ENCODE measurements around the gene UBAC2. TPM values are rescaled to one million over a fixed set of nuclear protein-coding genes. Genes with fewer than 3 reads are reported as not detected.

UBAC2 gene
- total RNA-seq, 1 donor from 2014 or later = 70.8 TPM

- H3K4me1 Mint-ChIP-seq (ENCODE audit: low read depth) = peaks cover 2% of the 10 kb centered on the region
- no peaks in the 10 kb centered on the region for H3K36me3 Mint-ChIP-seq (ENCODE audit: low read depth)
- H3K4me3 Mint-ChIP-seq (ENCODE audit: unreplicated experiment) = no peak overlapping the region
- no peak for TF ChIP-seq CTCF (IDR thresholded peaks at IDR 0.05)
- no peaks in the 10 kb centered on the region for H3K27me3 Mint-ChIP-seq (ENCODE audit: low read depth)
- no peak for DNase-seq (ENCODE audit: low spot score)
- H3K27ac Mint-ChIP-seq (ENCODE audit: unreplicated experiment) = no peak overlapping the region
- no peaks in the 10 kb centered on the region for H3K9me3 Mint-ChIP-seq (ENCODE audit: low read depth)
These were observed 15.0 kb upstream of the UBAC2 start for GRCh38 chr13:99185606-99186005.

DNA sequence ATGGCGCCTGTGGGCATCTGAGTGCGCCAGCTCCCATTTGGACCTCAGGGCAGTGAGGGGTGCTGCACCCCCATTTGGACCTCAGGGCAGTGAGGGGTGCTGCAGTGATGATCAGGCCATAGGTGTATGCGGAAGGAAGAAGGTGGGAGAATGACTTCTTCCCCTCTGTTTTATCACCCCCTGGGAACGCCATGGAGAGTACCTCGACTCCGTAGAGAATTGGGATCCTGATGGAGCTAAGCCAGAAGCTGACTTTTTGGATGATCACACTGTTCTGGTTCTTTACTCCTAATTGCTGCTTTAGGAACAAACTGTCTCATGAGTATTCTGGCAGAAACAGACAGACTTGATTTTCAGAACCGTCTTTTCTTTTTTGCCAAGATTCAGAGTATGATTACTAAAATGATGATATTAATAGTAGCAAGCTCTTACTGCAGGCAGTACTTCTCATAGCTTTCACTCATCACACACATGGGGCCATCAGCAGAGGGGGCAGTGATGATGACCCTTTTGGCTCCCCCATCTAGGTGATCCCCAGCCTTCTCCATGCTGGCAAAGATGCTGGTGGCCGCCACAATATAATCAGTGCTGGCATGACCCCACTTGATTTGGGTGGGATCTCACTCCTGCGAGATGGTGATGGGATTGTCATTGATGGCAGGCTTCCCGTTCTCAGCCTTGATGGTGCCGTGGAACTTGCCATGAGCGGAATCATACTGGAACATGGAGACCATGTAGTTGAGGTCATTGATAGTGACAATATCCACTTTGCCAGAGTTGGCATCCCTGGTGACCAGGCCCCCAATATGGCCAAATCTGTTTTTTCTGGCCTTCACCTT is 10.3 kb upstream of the UBAC2 start:
- TF ChIP-seq CTCF (IDR thresholded peaks at IDR 0.05) = no peak
- H3K27ac Mint-ChIP-seq (ENCODE audit: unreplicated experiment) = no peak overlapping the region

DNA sequence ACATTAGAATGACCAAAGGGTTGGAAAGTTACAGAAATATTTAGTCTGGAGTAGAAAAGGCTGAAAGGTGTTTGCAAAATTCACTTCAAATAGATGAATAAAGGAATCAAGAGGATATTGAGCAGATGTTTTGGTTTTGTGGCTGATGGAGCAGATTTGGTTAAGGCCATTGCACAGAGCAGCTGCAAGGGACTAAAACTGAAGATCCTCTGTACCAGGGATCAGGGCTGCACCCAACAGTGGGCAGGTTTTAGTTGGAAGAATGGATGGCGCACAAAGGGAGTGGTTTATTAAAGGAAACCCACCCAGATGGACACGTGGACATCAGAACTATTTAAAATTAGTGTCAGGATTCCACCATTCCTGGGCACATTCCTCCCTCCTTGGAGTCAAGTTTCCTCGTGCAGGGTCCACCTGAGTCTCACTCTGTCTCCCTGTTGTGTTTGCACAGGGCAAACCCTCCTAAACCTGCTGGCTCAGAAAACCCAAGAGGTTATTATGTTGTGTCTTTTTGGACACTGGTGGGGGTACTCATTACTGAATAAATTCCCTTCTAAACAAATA is 9.2 kb upstream of the UBAC2 start:
- no peak overlapping the region for H3K4me3 Mint-ChIP-seq (ENCODE audit: unreplicated experiment)
- no peaks in the 10 kb centered on the region for H3K27me3 Mint-ChIP-seq (ENCODE audit: low read depth)
- DNase-seq (ENCODE audit: low spot score) = no peak
- H3K4me1 Mint-ChIP-seq (ENCODE audit: low read depth) = peaks cover 7% of the 10 kb centered on the region
- no peaks in the 10 kb centered on the region for H3K9me3 Mint-ChIP-seq (ENCODE audit: low read depth)
- no peaks in the 10 kb centered on the region for H3K36me3 Mint-ChIP-seq (ENCODE audit: low read depth)
- no peak overlapping the region for H3K27ac Mint-ChIP-seq (ENCODE audit: unreplicated experiment)
- no peak for TF ChIP-seq CTCF (IDR thresholded peaks at IDR 0.05)

More for the DNA sequence above, 10.3 kb upstream of the UBAC2 start:
- no peaks in the 10 kb centered on the region for H3K9me3 Mint-ChIP-seq (ENCODE audit: low read depth)
- no peaks in the 10 kb centered on the region for H3K36me3 Mint-ChIP-seq (ENCODE audit: low read depth)
- no peak overlapping the region for H3K4me3 Mint-ChIP-seq (ENCODE audit: unreplicated experiment)
- H3K27me3 Mint-ChIP-seq (ENCODE audit: low read depth) = no peaks in the 10 kb centered on the region
- DNase-seq (ENCODE audit: low spot score) = no peak
- H3K4me1 Mint-ChIP-seq (ENCODE audit: low read depth) = peaks cover 7% of the 10 kb centered on the region

GRCh38 chr13:99191900-99192399 is 8.7 kb upstream of the UBAC2 start:
- no peak overlapping the region for H3K4me3 Mint-ChIP-seq (ENCODE audit: unreplicated experiment)
- TF ChIP-seq CTCF (IDR thresholded peaks at IDR 0.05) = no peak
- H3K27me3 Mint-ChIP-seq (ENCODE audit: low read depth) = no peaks in the 10 kb centered on the region
- H3K4me1 Mint-ChIP-seq (ENCODE audit: low read depth) = peaks cover 7% of the 10 kb centered on the region
- H3K36me3 Mint-ChIP-seq (ENCODE audit: low read depth) = no peaks in the 10 kb centered on the region
- H3K9me3 Mint-ChIP-seq (ENCODE audit: low read depth) = no peaks in the 10 kb centered on the region
- no peak for DNase-seq (ENCODE audit: low spot score)
- H3K27ac Mint-ChIP-seq (ENCODE audit: unreplicated experiment) = no peak overlapping the region

DNA sequence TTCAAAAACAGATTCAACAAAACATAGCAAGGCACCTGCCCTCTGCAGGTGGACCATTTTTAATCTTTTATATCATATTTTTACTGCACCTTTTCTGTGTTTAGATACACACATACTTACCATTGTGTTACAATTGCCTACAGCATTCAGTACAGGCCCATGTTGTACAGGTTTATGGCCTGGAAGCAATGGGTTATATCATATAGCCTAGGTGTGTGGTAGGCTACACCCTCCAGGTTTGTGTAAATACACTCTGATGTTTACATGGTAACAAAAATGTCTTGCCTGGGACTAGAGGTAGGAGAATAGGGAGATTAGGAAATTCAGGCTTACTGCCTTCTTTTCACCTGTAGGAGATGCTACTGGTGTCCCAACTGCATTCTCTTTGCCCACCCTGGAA is 8.2 kb upstream of the UBAC2 start:
- Mint-ChIP-seq H3K27me3 (ENCODE audit: low read depth) (no peaks in the 10 kb centered on the region), H3K4me3 (ENCODE audit: unreplicated experiment) (no peak overlapping the region), H3K36me3 (ENCODE audit: low read depth) (no peaks in the 10 kb centered on the region), H3K4me1 (ENCODE audit: low read depth) (peaks cover 7% of the 10 kb centered on the region), H3K9me3 (ENCODE audit: low read depth) (no peaks in the 10 kb centered on the region), H3K27ac (ENCODE audit: unreplicated experiment) (no peak overlapping the region)
- no peak for TF ChIP-seq CTCF (IDR thresholded peaks at IDR 0.05)
- DNase-seq (ENCODE audit: low spot score) = no peak
